NCI-H1048 (cell line): ENCODE measurements around the gene PRKX.
"Not testable (repeated sequence)": the region's sequence is repeated elsewhere in the genome, so short reads cannot be mapped to it uniquely, and the experiment has no call there.

ENCODE experiments used
- DNase-seq: peaks from one replicate; lab custom pipeline; 2025; lab: John Stamatoyannopoulos, UW

PRKX gene

DNA sequence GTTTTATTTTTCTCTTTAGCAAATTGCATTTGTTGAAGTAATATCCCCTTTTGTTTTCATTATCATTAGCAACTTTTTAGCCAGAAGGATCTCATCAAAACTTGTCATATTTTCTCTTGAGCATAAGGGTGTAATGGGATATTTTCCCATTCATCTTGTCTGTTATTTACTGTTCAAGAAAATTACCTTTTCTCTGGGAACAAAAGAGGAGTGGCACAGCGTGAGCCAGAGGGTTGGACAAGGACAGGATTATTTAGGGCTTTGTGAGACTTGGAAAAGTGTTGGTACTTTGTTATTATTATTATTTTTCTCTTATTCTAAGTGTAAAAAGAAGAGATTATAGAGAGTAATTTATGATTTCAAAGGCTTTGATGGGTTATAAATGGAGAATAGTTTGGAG, 135.9 kb downstream of the PRKX start:
- no peak for DNase-seq

DNA sequence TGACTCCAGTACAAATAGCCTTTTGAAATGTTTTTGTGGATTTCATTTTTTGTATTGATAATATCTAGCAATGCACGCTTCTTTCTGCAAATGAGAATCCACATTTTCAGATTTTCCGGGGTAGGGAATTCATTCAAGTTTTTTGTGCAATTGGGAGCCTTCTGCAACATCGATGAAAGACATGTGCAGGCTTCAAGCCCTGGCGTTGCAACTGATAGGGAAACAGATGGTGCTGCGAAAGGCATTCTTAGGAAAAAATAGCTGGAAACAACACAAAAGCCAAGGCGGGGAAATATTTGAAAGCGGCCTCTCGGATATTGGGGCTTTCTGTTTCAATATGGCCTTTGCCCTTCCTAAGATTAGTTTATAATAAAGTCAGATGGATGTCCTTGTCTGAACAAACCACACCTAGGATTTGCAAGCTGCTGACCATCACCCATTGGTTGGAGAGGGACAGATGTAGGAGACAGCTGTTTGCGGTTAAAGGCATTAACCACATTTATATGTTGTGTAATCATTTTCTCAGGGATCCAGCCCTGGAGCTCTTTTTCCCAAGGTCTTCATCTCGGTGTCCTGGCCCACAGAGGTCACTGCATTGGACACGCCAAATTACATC, 136.5 kb downstream of the PRKX start:
- DNase-seq = no peak

DNA sequence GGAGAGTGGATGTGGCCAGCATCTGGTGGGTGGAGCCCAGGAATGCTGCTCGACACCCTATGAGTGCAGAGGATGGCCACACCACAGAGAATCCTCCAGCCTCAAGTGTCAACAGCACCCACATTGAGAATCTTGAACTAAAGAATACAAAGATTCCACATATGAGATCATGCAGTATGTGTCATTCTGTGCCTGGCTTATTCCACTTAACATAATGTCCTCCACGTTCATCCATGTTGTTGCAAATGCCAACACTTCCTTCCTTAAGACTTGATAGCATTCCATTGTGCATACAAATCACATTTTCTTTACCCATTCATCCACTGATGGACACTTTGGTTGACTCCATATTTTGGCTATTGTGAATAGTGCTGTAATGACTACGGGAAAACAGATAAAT, 145.8 kb downstream of the PRKX start:
- no peak for DNase-seq

DNA sequence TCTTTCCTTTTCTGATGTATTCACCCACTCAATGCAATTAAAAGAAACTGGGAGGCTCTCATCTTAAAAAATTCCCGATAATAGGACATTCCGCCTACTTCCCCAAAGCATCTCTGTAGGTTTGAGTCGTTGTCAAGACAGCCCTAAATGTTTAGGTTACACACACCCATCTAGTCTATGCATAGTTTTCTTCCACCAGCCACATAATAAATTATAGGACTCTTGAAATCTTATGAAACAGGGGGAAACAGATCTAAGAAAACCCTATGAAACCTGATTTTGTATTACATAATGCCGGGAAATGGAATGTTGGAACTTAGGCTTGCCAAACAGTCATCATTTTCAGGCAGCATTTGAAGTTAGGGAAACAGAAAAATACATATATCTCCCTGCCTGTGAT, 150.0 kb downstream of the PRKX start:
- DNase-seq = no peak

DNA sequence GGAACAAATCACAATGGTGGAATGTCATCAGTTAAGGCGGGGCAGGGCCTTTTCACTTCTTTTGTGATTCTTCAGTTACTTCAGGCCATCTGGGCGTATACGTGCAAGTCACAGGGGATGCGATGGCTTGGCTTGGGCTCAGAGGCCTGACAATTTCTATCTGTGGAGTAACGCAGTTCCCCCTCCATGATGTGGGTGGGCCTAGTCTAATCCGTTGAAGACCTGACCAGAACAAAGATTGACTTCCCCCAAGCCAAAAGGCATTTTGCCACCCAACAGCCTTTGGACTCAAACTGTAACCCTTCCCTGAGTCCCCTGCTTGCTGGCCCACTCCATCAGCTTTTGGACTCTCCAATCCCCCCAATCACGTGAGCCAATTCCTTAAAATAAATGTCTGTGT, 153.4 kb downstream of the PRKX start:
- not testable (repeated sequence) for DNase-seq
